OCI-LY3 (cell line): ENCODE results near the gene FCF1.

ENCODE experiments used
- H2AFZ ChIP-seq: fragments of 200-600, 300-600 bp; shearing (Covaris generic); 2 replicates; pipeline ENCODE4 v1.6.0; 2014; ENCODE audit warnings: antibody characterized with exemption, low read depth, low read length
- H3K27ac ChIP-seq: fragments of 200-600, 300-600 bp; sonication (generic); 2 replicates; pipeline ENCODE4 v1.5.1; 2014; ENCODE audit warnings: mild to moderate bottlenecking, low read length, moderate library complexity, mixed read lengths
- H3K27me3 ChIP-seq: fragments of 200-600, 300-600 bp; sonication (generic); 2 replicates; pipeline ENCODE4 v1.6.1; 2014; ENCODE audit warnings: low read depth, low read length, mixed read lengths
- H3K36me3 ChIP-seq: fragments of 200-600, 300-600 bp; sonication (generic); replicated peaks from 2 replicates; pipeline ENCODE3; 2014; ENCODE audit warnings: low read depth, low read length, mixed read lengths
- H3K4me1 ChIP-seq: fragments of 300-600, 200-600 bp; sonication (generic); 2 replicates; pipeline ENCODE4 v1.6.1; 2014; ENCODE audit warnings: low read length, mixed read lengths
- H3K4me2 ChIP-seq: fragments of 200-600, 300-600 bp; sonication (generic); 2 replicates; pipeline ENCODE4 v1.6.1; 2014; ENCODE audit warnings: low read length, mixed read lengths
- H3K4me3 ChIP-seq: fragments of 300-600, 200-600 bp; sonication (generic); 2 replicates; pipeline ENCODE4 v1.5.1; 2014; ENCODE audit warnings: antibody characterized with exemption, mild to moderate bottlenecking, low read length, moderate library complexity
- H3K79me2 ChIP-seq: fragments of 300-600, 200-600 bp; shearing (Covaris generic); 2 replicates; pipeline ENCODE4 v1.6.1; 2014; ENCODE audit warnings: mild to moderate bottlenecking, low read length, mixed read lengths
- H3K9ac ChIP-seq: fragments of 300-600, 200-600 bp; shearing (Covaris generic); 2 replicates; pipeline ENCODE4 v1.6.0; 2014; ENCODE audit warnings: mild to moderate bottlenecking, low read length, moderate library complexity
- H3K9me3 ChIP-seq: fragments of 200-600, 300-600 bp; shearing (Covaris generic); 2 replicates; pipeline ENCODE4 v1.6.1; 2014; ENCODE audit warnings: low read length, mixed read lengths; ENCODE audit not compliant: insufficient read depth
- H4K20me1 ChIP-seq: fragments of 200-600, 300-600 bp; sonication (generic); 2 replicates; pipeline ENCODE4 v1.6.1; 2016; ENCODE audit warnings: low read length, mixed read lengths; ENCODE audit not compliant: insufficient read depth
- EZH2phosphoT487 ChIP-seq: fragments of 200-600 bp; shearing (Covaris generic); IDR thresholded peaks from 2 replicates; pipeline ENCODE4 v1.6.1; 2018; ENCODE audit warnings: antibody characterized with exemption, mixed run types, low read depth
- TF ChIP-seq, protein P1 (sequence below): fragments of 200-600, 300-600 bp; sonication (generic); IDR thresholded peaks from 2 replicates; pipeline ENCODE4 v1.5.1; 2014; ENCODE audit warnings: antibody characterized with exemption, low read length, low read depth

FCF1 gene

DNA sequence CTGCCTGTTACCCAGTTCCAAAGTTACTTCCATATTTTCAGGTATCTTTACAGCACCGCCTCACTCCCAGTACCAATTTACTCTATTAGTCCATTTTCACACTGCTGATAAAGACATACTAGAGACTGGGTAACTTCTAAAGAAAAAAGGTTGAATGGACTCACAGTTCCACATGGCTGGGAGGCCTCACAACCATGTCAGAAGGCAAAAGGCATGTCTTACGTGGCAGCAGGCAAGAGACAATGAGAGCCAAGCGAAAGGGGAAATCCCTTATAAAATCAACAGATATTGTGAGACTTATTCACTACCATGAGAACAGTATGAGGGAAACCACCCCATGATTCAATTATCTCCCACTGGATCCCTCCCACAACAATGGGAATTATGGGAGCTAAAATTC lies 9.9 kb upstream of the FCF1 start:
- Histone ChIP-seq H3K4me3 (no peak overlapping the region), H4K20me1 (peaks cover 8% of the 10 kb centered on the region), H3K9me3 (no peaks in the 10 kb centered on the region), H3K79me2 (peaks cover 82% of the 10 kb centered on the region), H2AFZ (no peak overlapping the region), H3K4me1 (peaks cover 10% of the 10 kb centered on the region; the same call in 1 of the 2 replicates), H3K27me3 (no peaks in the 10 kb centered on the region), H3K27ac (no peak overlapping the region), H3K9ac (no peak overlapping the region), H3K4me2 (no peak overlapping the region), H3K36me3 (peaks cover 6% of the 10 kb centered on the region)
- TF ChIP-seq, protein P1, sequence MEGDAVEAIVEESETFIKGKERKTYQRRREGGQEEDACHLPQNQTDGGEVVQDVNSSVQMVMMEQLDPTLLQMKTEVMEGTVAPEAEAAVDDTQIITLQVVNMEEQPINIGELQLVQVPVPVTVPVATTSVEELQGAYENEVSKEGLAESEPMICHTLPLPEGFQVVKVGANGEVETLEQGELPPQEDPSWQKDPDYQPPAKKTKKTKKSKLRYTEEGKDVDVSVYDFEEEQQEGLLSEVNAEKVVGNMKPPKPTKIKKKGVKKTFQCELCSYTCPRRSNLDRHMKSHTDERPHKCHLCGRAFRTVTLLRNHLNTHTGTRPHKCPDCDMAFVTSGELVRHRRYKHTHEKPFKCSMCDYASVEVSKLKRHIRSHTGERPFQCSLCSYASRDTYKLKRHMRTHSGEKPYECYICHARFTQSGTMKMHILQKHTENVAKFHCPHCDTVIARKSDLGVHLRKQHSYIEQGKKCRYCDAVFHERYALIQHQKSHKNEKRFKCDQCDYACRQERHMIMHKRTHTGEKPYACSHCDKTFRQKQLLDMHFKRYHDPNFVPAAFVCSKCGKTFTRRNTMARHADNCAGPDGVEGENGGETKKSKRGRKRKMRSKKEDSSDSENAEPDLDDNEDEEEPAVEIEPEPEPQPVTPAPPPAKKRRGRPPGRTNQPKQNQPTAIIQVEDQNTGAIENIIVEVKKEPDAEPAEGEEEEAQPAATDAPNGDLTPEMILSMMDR: no peak
- TF ChIP-seq EZH2phosphoT487: no peak

DNA sequence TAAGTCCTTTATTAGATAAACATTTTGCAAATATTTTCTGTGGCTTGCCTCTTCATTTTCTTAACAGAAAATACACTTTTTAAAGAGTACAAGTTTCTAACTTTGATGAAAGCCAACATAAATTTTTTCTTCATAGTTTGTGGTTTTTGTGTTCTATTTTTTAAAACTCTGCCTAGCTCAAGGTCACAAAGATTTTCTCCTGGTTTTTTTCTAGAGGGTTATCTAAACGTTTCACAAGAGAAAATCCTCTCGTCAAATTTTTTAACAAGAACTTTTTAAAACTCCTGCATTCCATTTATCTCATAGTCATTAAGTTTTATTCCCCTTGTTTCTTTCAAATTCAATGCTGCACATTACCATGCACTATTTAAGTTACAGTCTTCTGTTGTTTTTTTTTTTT lies 8.3 kb upstream of the FCF1 start:
- Histone ChIP-seq H3K4me1 (peaks cover 10% of the 10 kb centered on the region; the same call in 1 of the 2 replicates), H3K4me2 (no peak overlapping the region), H4K20me1 (peaks cover 11% of the 10 kb centered on the region), H3K27me3 (no peaks in the 10 kb centered on the region), H2AFZ (no peak overlapping the region), H3K9ac (no peak overlapping the region), H3K36me3 (peaks cover 6% of the 10 kb centered on the region), H3K4me3 (no peak overlapping the region), H3K79me2 (peaks cover 87% of the 10 kb centered on the region), H3K9me3 (no peaks in the 10 kb centered on the region), H3K27ac (no peak overlapping the region)
- no peak for TF ChIP-seq EZH2phosphoT487
- TF ChIP-seq, protein P1: no peak

DNA sequence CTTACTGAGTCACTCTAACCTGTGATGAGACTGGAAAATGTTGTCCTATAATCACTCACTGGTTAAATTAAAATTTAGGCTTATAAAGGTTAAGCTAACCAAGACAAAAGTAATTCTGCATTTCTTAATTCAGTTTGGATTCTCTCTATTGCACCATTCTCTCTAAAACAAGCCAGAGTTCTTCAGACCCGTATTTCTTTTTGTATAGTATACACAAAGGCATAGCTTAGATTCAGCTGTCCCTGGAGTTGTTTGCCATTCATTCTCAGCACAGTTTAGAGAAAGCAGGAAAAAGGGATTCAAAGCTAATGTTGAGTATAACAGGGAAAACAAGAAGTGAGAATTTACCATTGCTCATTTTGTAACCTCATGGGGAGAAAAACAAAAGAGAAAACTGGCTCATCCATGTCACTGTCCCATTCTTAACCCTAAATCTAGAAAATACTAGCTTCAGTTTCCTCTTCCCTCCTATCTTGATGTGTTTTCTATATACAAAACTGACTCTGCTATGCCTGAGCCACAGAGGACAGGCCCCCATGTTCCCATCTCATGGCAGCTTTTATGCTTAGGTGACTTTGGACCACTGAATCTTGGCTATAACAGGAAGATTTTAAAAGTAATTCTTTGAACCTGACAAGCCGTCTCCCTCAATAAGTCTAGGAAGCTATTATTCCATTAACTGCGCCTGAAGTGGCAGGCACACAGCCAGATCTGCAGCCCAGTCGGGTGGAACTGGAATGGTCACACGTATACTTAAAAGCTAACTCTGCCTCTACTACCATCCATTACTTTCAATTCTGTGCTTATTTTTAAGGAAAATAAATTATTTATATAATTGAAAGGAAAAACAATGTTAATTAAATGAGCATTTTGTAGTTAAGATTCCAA lies 7.1 kb upstream of the FCF1 start:
- H3K4me2 ChIP-seq: no peak overlapping the region
- H4K20me1 ChIP-seq: peaks cover 17% of the 10 kb centered on the region
- peaks cover 92% of the 10 kb centered on the region for H3K79me2 ChIP-seq

DNA sequence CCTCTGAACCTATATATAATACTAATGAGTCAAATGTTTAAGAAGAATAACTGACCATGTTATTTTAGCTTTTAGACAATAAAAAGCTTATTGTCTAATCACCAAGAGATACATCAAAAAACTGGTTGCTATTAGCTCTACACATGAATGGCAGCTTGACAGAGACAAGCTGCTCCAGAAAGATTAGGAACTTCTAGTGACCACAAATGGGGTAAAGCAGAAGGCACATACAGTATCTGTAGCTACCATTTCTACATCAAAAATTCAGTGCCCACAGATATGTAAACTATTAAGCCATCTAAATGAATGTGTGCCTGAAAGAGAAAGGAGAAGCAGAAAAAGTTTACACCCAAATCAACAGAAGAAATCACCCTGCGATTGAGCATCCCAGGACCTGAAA lies 2.5 kb upstream of the FCF1 start:
- peaks cover 87% of the 10 kb centered on the region for H3K79me2 ChIP-seq
- H4K20me1 ChIP-seq: peaks cover 17% of the 10 kb centered on the region
- no peak overlapping the region for H3K4me2 ChIP-seq
- H3K9me3 ChIP-seq: no peaks in the 10 kb centered on the region
- TF ChIP-seq, protein P1: no peak
- TF ChIP-seq EZH2phosphoT487: no peak
- H3K27ac ChIP-seq: no peak overlapping the region
- H2AFZ ChIP-seq: no peak overlapping the region
- no peaks in the 10 kb centered on the region for H3K27me3 ChIP-seq
- peaks cover 3% of the 10 kb centered on the region for H3K36me3 ChIP-seq
- H3K9ac ChIP-seq: no peak overlapping the region
- H3K4me1 ChIP-seq: peaks cover 25% of the 10 kb centered on the region
- no peak overlapping the region for H3K4me3 ChIP-seq

More for the DNA sequence above, 7.1 kb upstream of the FCF1 start:
- no peak overlapping the region for H3K9ac ChIP-seq
- no peak overlapping the region for H2AFZ ChIP-seq
- no peak overlapping the region for H3K4me3 ChIP-seq
- H3K27me3 ChIP-seq: no peaks in the 10 kb centered on the region
- peaks cover 10% of the 10 kb centered on the region; the same call in 1 of the 2 replicates for H3K4me1 ChIP-seq
- H3K27ac ChIP-seq: no peak overlapping the region
- H3K9me3 ChIP-seq: no peaks in the 10 kb centered on the region
- peaks cover 6% of the 10 kb centered on the region for H3K36me3 ChIP-seq
- TF ChIP-seq EZH2phosphoT487: no peak
- TF ChIP-seq, protein P1: no peak
